HepG2 (cell line): ENCODE data around the gene HDAC4. TPM values are rescaled to one million over a fixed set of nuclear protein-coding genes. Genes with fewer than 3 reads are reported as not detected.

Source experiments
- ASH2L ChIP-seq: fragments of 300-600, 200-600 bp; sonication (generic); IDR thresholded peaks from 2 replicates; pipeline ENCODE4 v1.7.0; 2017; ENCODE audit warnings: low read depth, mild to moderate bottlenecking, moderate library complexity, mixed read lengths, low read length; ENCODE audit not compliant: insufficient read length
- CENPT ChIP-seq: sonication (generic); formaldehyde crosslinking; IDR thresholded peaks from 2 replicates; pipeline ENCODE4 v1.8.0; 2022; ENCODE audit warnings: low read depth, mild to moderate bottlenecking, moderate library complexity, missing genetic modification reagents
- IKZF1 ChIP-seq: fragments of 450-650 bp; IDR thresholded peaks from 2 replicates; pipeline ENCODE4 v1.7.1; 2016
- MEIS1 ChIP-seq: sonication (generic); formaldehyde crosslinking; IDR thresholded peaks from 2 replicates; pipeline ENCODE4 v1.9.0; 2021; ENCODE audit warnings: mild to moderate bottlenecking, missing genetic modification reagents, moderate library complexity, borderline replicate concordance
- MTF2 ChIP-seq: sonication (generic); formaldehyde crosslinking; IDR thresholded peaks from 2 replicates; pipeline ENCODE4 v1.5.0; 2020; ENCODE audit warnings: missing genetic modification reagents, borderline replicate concordance
- MYC ChIP-seq: sonication (generic); formaldehyde crosslinking; IDR thresholded peaks from 2 replicates; pipeline ENCODE4 v1.9.0; 2021; ENCODE audit warnings: missing genetic modification reagents, borderline replicate concordance
- NFYB ChIP-seq: sonication (generic); formaldehyde crosslinking; IDR thresholded peaks from 2 replicates; pipeline ENCODE4 v1.4.0; 2020; ENCODE audit warnings: missing genetic modification reagents
- POLR2A ChIP-seq, 2 experiments: IDR thresholded peaks; 2 replicates each; pipeline ENCODE4 v1.6.1; 2011; ENCODE audit warnings: low read depth in 2 of 2, low read length in 2 of 2, mild to moderate bottlenecking in 1 of 2, moderate library complexity in 1 of 2; ENCODE audit not compliant: insufficient read depth in 1 of 2
- RXRA ChIP-seq: sonication (generic); formaldehyde crosslinking; IDR thresholded peaks from 2 replicates; pipeline ENCODE4 v1.5.1; 2020; ENCODE audit warnings: missing genetic modification reagents
- SRSF4 ChIP-seq: fragments of 200-400 bp; formaldehyde crosslinking; IDR thresholded peaks from one replicate; pipeline ENCODE4 v1.6.1; 2018; ENCODE audit warnings: mild to moderate bottlenecking, low read depth, low read length, moderate library complexity; ENCODE audit not compliant: poor library complexity, severe bottlenecking
- ZBTB38 ChIP-seq: sonication (generic); formaldehyde crosslinking; IDR thresholded peaks from 2 replicates; pipeline ENCODE4 v1.5.1; 2020; ENCODE audit warnings: mild to moderate bottlenecking, missing genetic modification reagents
- ZFY ChIP-seq: sonication (generic); formaldehyde crosslinking; IDR thresholded peaks from 2 replicates; pipeline ENCODE4 v1.4.0; 2020; ENCODE audit warnings: missing genetic modification reagents
- ZFYVE20 ChIP-seq: sonication (generic); formaldehyde crosslinking; IDR thresholded peaks from 2 replicates; pipeline ENCODE4 v1.8.0; 2023; ENCODE audit warnings: low read depth, mild to moderate bottlenecking, moderate library complexity, missing genetic modification reagents, borderline replicate concordance
- ZIK1 ChIP-seq: sonication (generic); formaldehyde crosslinking; IDR thresholded peaks from 2 replicates; pipeline ENCODE4 v1.5.0; 2020; ENCODE audit warnings: mild to moderate bottlenecking, low read depth, missing genetic modification reagents, borderline replicate concordance
- ZNF253 ChIP-seq: sonication (generic); formaldehyde crosslinking; IDR thresholded peaks from 2 replicates; pipeline ENCODE4 v1.8.0; 2022; ENCODE audit warnings: mild to moderate bottlenecking, missing genetic modification reagents, borderline replicate concordance
- ZNF749 ChIP-seq: sonication (generic); formaldehyde crosslinking; IDR thresholded peaks from 2 replicates; pipeline ENCODE4 v1.8.0; 2022; ENCODE audit warnings: mild to moderate bottlenecking, missing genetic modification reagents, moderate library complexity, borderline replicate concordance
- ZNF773 ChIP-seq: sonication (generic); formaldehyde crosslinking; IDR thresholded peaks from 2 replicates; pipeline ENCODE4 v1.4.0; 2020; ENCODE audit warnings: missing genetic modification reagents, borderline replicate concordance
- polyA plus RNA-seq, 8 experiments: library from polyadenylated mRNA; depleted of rRNA in 3 of 8; stranded (reverse) in 7 of 8; unstranded in 1 of 8; fragments of >200 nt; fragmentation: Illumina TruSeq in 4 of 8; extraction: Trizol in 4 of 8; gene quantifications; 2 replicates each; pipeline versions ENCODE4 v1.2.1 to v1.2.3, GENCODE V29; 2011 to 2016; ENCODE audit warnings: low read depth in 4 of 8, missing spikeins in 1 of 8, mixed read lengths in 1 of 8; ENCODE audit not compliant: insufficient read depth in 1 of 8
- total RNA-seq, 5 experiments: library from RNA; depleted of rRNA; stranded (reverse); fragments of >200 nt; fragmentation: Illumina TruSeq; extraction: Trizol; gene quantifications; 2 replicates each; pipeline ENCODE4 v1.2.3, GENCODE V29; 2016; ENCODE audit warnings: low read depth in 1 of 5
- TF ChIP-seq, protein P1 (sequence below): IDR thresholded peaks from 2 replicates; pipeline ENCODE4 v1.4.0; 2020; ENCODE audit warnings: mild to moderate bottlenecking, missing genetic modification reagents
- TF ChIP-seq, protein P2 (sequence below): IDR thresholded peaks from 2 replicates; pipeline ENCODE4 v1.6.1; 2016
- TF ChIP-seq, protein P3 (sequence below): sonication (generic); formaldehyde crosslinking; IDR thresholded peaks from 2 replicates; pipeline ENCODE4 v1.8.1; 2023; ENCODE audit warnings: mild to moderate bottlenecking, moderate library complexity, missing genetic modification reagents
- TF ChIP-seq, protein P4 (sequence below): IDR thresholded peaks from 2 replicates; pipeline ENCODE4 v1.6.1; 2012; ENCODE audit warnings: inconsistent platforms
- TF ChIP-seq, protein P5 (sequence below): IDR thresholded peaks from 2 replicates; pipeline ENCODE4 v1.6.1; 2018; ENCODE audit warnings: missing genetic modification reagents, mild to moderate bottlenecking, missing compliant biosample characterization

Gene HDAC4
- total and polyA plus RNA-seq, 2 of the 13 experiments (the other 11 are each of a cell fraction or from before 2014, with no cell fraction given), result 10.1 to 11.5 TPM

DNA sequence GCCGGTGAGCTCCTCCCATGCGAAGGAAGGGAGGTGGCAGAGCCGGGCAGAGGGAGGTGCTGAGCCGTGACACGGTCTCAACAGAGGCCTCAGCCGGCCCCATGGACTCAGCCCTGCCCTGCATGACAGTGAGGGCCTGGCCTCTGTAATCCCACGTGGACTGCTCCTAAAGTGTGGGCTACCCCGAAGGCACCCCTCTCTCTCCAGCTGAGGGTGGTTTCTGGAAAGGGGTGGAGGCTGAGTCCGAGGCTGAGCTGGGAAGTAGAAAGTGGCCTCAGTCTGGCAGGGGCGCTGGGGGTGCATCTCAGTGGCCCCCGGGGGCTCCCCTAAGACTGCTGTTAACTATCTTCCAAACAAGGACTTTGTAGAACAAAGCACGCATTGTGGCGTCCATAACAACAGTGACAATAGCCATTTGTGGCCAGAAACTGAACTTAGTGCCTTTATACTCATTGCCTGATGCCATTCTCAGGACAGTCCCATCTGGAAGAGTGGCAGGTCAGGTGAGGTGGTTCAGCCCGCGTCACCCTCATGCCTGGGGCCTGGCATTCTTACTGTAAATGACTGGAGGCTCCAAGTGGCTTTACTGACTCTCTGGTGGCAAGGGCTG, 360.6 kb downstream of the HDAC4 start (continued):
- no peak for TF ChIP-seq ZIK1
- TF ChIP-seq ZNF773 (CRISPR knock-in tag), result no peak
- TF ChIP-seq, protein P1, sequence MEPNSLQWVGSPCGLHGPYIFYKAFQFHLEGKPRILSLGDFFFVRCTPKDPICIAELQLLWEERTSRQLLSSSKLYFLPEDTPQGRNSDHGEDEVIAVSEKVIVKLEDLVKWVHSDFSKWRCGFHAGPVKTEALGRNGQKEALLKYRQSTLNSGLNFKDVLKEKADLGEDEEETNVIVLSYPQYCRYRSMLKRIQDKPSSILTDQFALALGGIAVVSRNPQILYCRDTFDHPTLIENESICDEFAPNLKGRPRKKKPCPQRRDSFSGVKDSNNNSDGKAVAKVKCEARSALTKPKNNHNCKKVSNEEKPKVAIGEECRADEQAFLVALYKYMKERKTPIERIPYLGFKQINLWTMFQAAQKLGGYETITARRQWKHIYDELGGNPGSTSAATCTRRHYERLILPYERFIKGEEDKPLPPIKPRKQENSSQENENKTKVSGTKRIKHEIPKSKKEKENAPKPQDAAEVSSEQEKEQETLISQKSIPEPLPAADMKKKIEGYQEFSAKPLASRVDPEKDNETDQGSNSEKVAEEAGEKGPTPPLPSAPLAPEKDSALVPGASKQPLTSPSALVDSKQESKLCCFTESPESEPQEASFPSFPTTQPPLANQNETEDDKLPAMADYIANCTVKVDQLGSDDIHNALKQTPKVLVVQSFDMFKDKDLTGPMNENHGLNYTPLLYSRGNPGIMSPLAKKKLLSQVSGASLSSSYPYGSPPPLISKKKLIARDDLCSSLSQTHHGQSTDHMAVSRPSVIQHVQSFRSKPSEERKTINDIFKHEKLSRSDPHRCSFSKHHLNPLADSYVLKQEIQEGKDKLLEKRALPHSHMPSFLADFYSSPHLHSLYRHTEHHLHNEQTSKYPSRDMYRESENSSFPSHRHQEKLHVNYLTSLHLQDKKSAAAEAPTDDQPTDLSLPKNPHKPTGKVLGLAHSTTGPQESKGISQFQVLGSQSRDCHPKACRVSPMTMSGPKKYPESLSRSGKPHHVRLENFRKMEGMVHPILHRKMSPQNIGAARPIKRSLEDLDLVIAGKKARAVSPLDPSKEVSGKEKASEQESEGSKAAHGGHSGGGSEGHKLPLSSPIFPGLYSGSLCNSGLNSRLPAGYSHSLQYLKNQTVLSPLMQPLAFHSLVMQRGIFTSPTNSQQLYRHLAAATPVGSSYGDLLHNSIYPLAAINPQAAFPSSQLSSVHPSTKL (CRISPR knock-in tag), result peak; percentile 52; the same call in 1 of the 2 replicates
- TF ChIP-seq ZNF749, result 0 out of 2 replicates have a peak, but pooled peaks have one; percentile 63
- TF ChIP-seq IKZF1, result no peak
- no peak for TF ChIP-seq ZBTB38
- TF ChIP-seq, protein P2, sequence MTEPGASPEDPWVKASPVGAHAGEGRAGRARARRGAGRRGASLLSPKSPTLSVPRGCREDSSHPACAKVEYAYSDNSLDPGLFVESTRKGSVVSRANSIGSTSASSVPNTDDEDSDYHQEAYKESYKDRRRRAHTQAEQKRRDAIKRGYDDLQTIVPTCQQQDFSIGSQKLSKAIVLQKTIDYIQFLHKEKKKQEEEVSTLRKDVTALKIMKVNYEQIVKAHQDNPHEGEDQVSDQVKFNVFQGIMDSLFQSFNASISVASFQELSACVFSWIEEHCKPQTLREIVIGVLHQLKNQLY (CRISPR knock-in tag), result 0 out of 2 replicates have a peak, but pooled peaks have one; percentile 19
- TF ChIP-seq ZFYVE20 (CRISPR knock-in tag), result no peak
- TF ChIP-seq, protein P3, sequence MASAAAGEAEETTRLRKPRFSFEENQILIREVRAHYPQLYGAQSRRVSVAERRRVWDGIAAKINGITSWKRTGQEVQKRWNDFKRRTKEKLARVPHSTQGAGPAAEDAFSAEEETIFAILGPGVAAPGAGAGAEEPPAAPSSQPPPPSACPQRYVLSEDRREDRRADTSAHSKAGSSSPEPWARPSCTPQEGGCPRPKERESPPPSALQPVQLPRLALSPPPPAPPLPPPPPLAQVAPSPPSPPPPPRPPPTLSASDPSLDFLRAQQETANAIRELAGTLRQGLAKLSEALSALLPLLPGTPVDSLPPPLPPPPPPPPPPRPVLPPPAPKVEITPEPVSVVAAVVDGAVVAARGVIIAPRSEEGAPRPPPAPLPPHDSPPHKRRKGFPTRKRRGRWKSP, result 0 out of 2 replicates have a peak, but pooled peaks have one; percentile 42
- 0 out of 2 replicates have a peak, but pooled peaks have one; percentile 32 for TF ChIP-seq CENPT (CRISPR knock-in tag)
- TF ChIP-seq POLR2A (IDR thresholded peaks at IDR 0.05; ENCODE audit: insufficient read depth in 1 of 2, low read depth in 2 of 2, low read length in 2 of 2), result peak in 1 of 2 experiments; percentile 13; a peak in 1 of 4 replicates
- TF ChIP-seq, protein P4, sequence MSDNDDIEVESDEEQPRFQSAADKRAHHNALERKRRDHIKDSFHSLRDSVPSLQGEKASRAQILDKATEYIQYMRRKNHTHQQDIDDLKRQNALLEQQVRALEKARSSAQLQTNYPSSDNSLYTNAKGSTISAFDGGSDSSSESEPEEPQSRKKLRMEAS, result peak; percentile 68
- peak; percentile 61 for TF ChIP-seq ZFY (CRISPR knock-in tag)
- peak; percentile 65 for TF ChIP-seq ASH2L
- peak; percentile 28; the same call in 1 of the 2 replicates for TF ChIP-seq MTF2
- no peak for TF ChIP-seq SRSF4
- peak; percentile 46; the same call in 1 of the 2 replicates for TF ChIP-seq ZNF253
- TF ChIP-seq NFYB, result no peak
- TF ChIP-seq MYC (CRISPR knock-in tag), result peak; percentile 52; the same call in 1 of the 2 replicates
- TF ChIP-seq RXRA (CRISPR knock-in tag), result peak; percentile 58
- no peak for TF ChIP-seq MEIS1 (CRISPR knock-in tag)
- TF ChIP-seq, protein P5, sequence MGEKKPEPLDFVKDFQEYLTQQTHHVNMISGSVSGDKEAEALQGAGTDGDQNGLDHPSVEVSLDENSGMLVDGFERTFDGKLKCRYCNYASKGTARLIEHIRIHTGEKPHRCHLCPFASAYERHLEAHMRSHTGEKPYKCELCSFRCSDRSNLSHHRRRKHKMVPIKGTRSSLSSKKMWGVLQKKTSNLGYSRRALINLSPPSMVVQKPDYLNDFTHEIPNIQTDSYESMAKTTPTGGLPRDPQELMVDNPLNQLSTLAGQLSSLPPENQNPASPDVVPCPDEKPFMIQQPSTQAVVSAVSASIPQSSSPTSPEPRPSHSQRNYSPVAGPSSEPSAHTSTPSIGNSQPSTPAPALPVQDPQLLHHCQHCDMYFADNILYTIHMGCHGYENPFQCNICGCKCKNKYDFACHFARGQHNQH (CRISPR knock-in tag), result 0 out of 2 replicates have a peak, but pooled peaks have one; percentile 51
